HT-29 (cell line): ENCODE measurements around the gene SHLD1. TPM values are rescaled to one million over a fixed set of nuclear protein-coding genes. Genes with fewer than 3 reads are reported as not detected.

ENCODE experiments used
- DNase-seq: peaks from one replicate; pipeline ENCODE4 v3.0.0-alpha.2; 2015; ENCODE audit warnings: low spot score
- total RNA-seq: library from RNA; depleted of rRNA; stranded (reverse); fragments of >200 nt; shearing (Covaris generic); gene quantifications from 2 replicates; pipeline ENCODE4 v1.2.3, GENCODE V29; 2014

Gene SHLD1
- total RNA-seq, 1 experiment from 2014 or later = 0.61 TPM

GRCh38 chr20:5848711-5849505 lies 98.7 kb downstream of the SHLD1 start:
- DNase-seq = no peak

GRCh38 chr20:5855939-5856338 lies 105.7 kb downstream of the SHLD1 start:
- DNase-seq = no peak

- DNase-seq = no peak
Observed at GRCh38 chr20:5859608-5860007, 109.4 kb downstream of the SHLD1 start.

- DNase-seq = no peak
Observed at GRCh38 chr20:5862703-5863039, 112.5 kb downstream of the SHLD1 start.

- no peak for DNase-seq
Observed at GRCh38 chr20:5863040-5863833, 113.0 kb downstream of the SHLD1 start.

- no peak for DNase-seq
Observed at GRCh38 chr20:5864428-5864827, 114.2 kb downstream of the SHLD1 start.

GRCh38 chr20:5864873-5865587 lies 114.8 kb downstream of the SHLD1 start:
- DNase-seq = peak; percentile 42

GRCh38 chr20:5865604-5866003 lies 115.4 kb downstream of the SHLD1 start:
- DNase-seq = no peak

- no peak for DNase-seq
Observed at GRCh38 chr20:5870568-5870981, 120.4 kb downstream of the SHLD1 start.

- DNase-seq = no peak
Observed at GRCh38 chr20:5871459-5872410, 121.5 kb downstream of the SHLD1 start.

GRCh38 chr20:5877128-5877527 lies 126.9 kb downstream of the SHLD1 start:
- DNase-seq = no peak

GRCh38 chr20:5880326-5880725 lies 130.1 kb downstream of the SHLD1 start:
- no peak for DNase-seq

GRCh38 chr20:5881703-5882102 lies 131.5 kb downstream of the SHLD1 start:
- DNase-seq = peak; percentile 10

- no peak for DNase-seq
Observed at GRCh38 chr20:5882166-5882565, 132.0 kb downstream of the SHLD1 start.

GRCh38 chr20:5884465-5885335 lies 134.5 kb downstream of the SHLD1 start:
- DNase-seq = no peak

GRCh38 chr20:5885866-5886265 lies 135.7 kb downstream of the SHLD1 start:
- no peak for DNase-seq

- no peak for DNase-seq
Observed at GRCh38 chr20:5886788-5887187, 136.6 kb downstream of the SHLD1 start.

- no peak for DNase-seq
Observed at GRCh38 chr20:5887386-5887785, 137.2 kb downstream of the SHLD1 start.

- DNase-seq = no peak
Observed at GRCh38 chr20:5888041-5888440, 137.8 kb downstream of the SHLD1 start.

- no peak for DNase-seq
Observed at GRCh38 chr20:5890773-5891441, 140.7 kb downstream of the SHLD1 start.
